Endothelial cell of umbilical vein (primary cell): ENCODE data around the gene CAMTA1. TPM values are rescaled to one million over a fixed set of nuclear protein-coding genes. Genes with fewer than 3 reads are reported as not detected.

Source experiments
- BruUV-seq: library from RNA; stranded (reverse); fragments of 400-500 nt; replicated peaks from 2 replicates; lab custom pipeline; 2021; lab: Mats Ljungman, UMichigan
- CTCF ChIA-PET: fragments of 300-600, 350-600 bp; sonication (Branson Sonifier 250); formaldehyde crosslinking; loops from one replicate; lab custom pipeline; 2021; ENCODE audit warnings: antibody characterized with exemption, inconsistent platforms; lab: Charles Lee
- POLR2A ChIA-PET: fragments of 300-600, 350-600 bp; sonication (Branson Sonifier 250); formaldehyde crosslinking; loops from one replicate; lab custom pipeline; 2021; ENCODE audit warnings: antibody characterized with exemption, inconsistent platforms; lab: Charles Lee
- DNase-seq: peaks from one replicate; pipeline ENCODE4 v3.0.0-alpha.2; 2011; ENCODE audit warnings: low read depth, low spot score
- FAIRE-seq: peaks from 2 replicates; lab custom pipeline; 2011; peaks lifted over from hg19 to GRCh38; lab: Jason Lieb, UNC
- H2AFZ ChIP-seq: 2 replicates; pipeline ENCODE4 v1.6.0; 2012; ENCODE audit warnings: low read depth, low read length, control low read depth, inconsistent platforms
- H3K27ac ChIP-seq: 2 replicates; pipeline ENCODE4 v1.5.1; 2011; ENCODE audit warnings: low read depth, mild to moderate bottlenecking, control low read depth, low read length, moderate library complexity; ENCODE audit not compliant: insufficient read depth
- H3K27me3 ChIP-seq, 2 experiments: 2 replicates each; pipeline versions ENCODE4 v1.6.0 to v1.6.1; 2011; ENCODE audit warnings: low read length in 2 of 2, mixed read lengths in 1 of 2; ENCODE audit not compliant: control insufficient read depth in 2 of 2, insufficient read depth in 2 of 2
- H3K36me3 ChIP-seq, 2 experiments: 2 replicates in 1 of 2; 3 replicates in 1 of 2; pipeline ENCODE4 v1.5.1; 2011; ENCODE audit warnings: low read length in 2 of 2, mild to moderate bottlenecking in 1 of 2, moderate library complexity in 1 of 2; ENCODE audit not compliant: control insufficient read depth in 2 of 2, insufficient read depth in 2 of 2; ENCODE audit errors: extremely low read depth in 1 of 2
- H3K4me1 ChIP-seq: 3 replicates; pipeline ENCODE4 v1.5.1; 2011; ENCODE audit warnings: mild to moderate bottlenecking, low read length; ENCODE audit not compliant: control insufficient read depth, insufficient read depth; ENCODE audit errors: extremely low read depth
- H3K4me2 ChIP-seq: 2 replicates; pipeline ENCODE4 v1.6.1; 2011; ENCODE audit warnings: low read length, control low read depth, mixed read lengths; ENCODE audit not compliant: insufficient read depth
- H3K4me3 ChIP-seq, 3 experiments: fragments of 200-600 bp in 1 of 3; sonication (generic), shearing (Covaris generic) in 1 of 3; replicated peaks in 1 of 3; 2 replicates each; pipeline ENCODE4 v1.5.1; 2011 to 2016; ENCODE audit warnings: control low read depth in 3 of 3, low read length in 3 of 3, mild to moderate bottlenecking in 2 of 3, inconsistent platforms in 1 of 3, low read depth in 1 of 3, moderate library complexity in 1 of 3; ENCODE audit not compliant: insufficient read depth in 1 of 3
- H3K79me2 ChIP-seq: 2 replicates; pipeline ENCODE4 v1.6.0; 2012; ENCODE audit warnings: low read length, inconsistent platforms; ENCODE audit not compliant: control insufficient read depth, insufficient read depth
- H3K9ac ChIP-seq: replicated peaks from 2 replicates; pipeline ENCODE3; 2011; ENCODE audit warnings: low read length, control low read depth; ENCODE audit not compliant: insufficient read depth; ENCODE audit errors: extremely low read depth
- H3K9me1 ChIP-seq: replicated peaks from 3 replicates; pipeline ENCODE4 v1.6.0; 2011; ENCODE audit warnings: mild to moderate bottlenecking, low read length; ENCODE audit not compliant: control insufficient read depth, insufficient read depth; ENCODE audit errors: extremely low read depth
- H3K9me3 ChIP-seq: replicated peaks from 2 replicates; pipeline ENCODE4 v1.5.1; 2012; ENCODE audit warnings: low read length, inconsistent platforms; ENCODE audit not compliant: control insufficient read depth, insufficient read depth
- H4K20me1 ChIP-seq: replicated peaks from 2 replicates; pipeline ENCODE3; 2011; ENCODE audit warnings: mild to moderate bottlenecking, low read length; ENCODE audit not compliant: control insufficient read depth, insufficient read depth; ENCODE audit errors: extremely low read depth
- EZH2 ChIP-seq: IDR thresholded peaks from 2 replicates; pipeline ENCODE4 v1.6.1; 2012; ENCODE audit warnings: borderline replicate concordance, low read depth, mild to moderate bottlenecking, moderate library complexity, low read length, inconsistent platforms; ENCODE audit not compliant: severe bottlenecking
- FOS ChIP-seq: IDR thresholded peaks from 2 replicates; pipeline ENCODE4 v1.6.1; 2011; ENCODE audit warnings: mild to moderate bottlenecking, low read length, moderate library complexity, borderline replicate concordance; ENCODE audit not compliant: insufficient read depth
- GATA2 ChIP-seq: IDR thresholded peaks from 2 replicates; pipeline ENCODE4 v1.7.0; 2011; ENCODE audit warnings: low read depth, mild to moderate bottlenecking, moderate library complexity, mixed read lengths, low read length; ENCODE audit not compliant: insufficient read length, insufficient read depth
- JUN ChIP-seq: IDR thresholded peaks from 2 replicates; pipeline ENCODE4 v1.6.1; 2011; ENCODE audit warnings: borderline replicate concordance, low read depth; ENCODE audit not compliant: insufficient read length, insufficient read depth
- MYC ChIP-seq: IDR thresholded peaks from one replicate; pipeline ENCODE4 v1.6.1; 2011; ENCODE audit warnings: mild to moderate bottlenecking, low read depth, low read length
- POLR2A ChIP-seq: IDR thresholded peaks from 2 replicates; pipeline ENCODE4 v1.6.1; 2012; ENCODE audit warnings: low read depth, mild to moderate bottlenecking, control low read depth, low read length
- POLR2AphosphoS5 ChIP-seq: IDR thresholded peaks from 2 replicates; pipeline ENCODE4 v1.6.1; 2012; ENCODE audit warnings: low read depth, mild to moderate bottlenecking, control low read depth, low read length, moderate library complexity; ENCODE audit not compliant: insufficient read depth
- dilution Hi-C: fragments of 300-500 bp; cut with MboI; formaldehyde crosslinking; loops from one replicate; pipeline ENCODE4 v1.15.0; 2019; ENCODE audit warnings: low sequenced_read_pairs; ENCODE audit not compliant: extremely low pct_ligation_motif_present
- intact Hi-C: fragments of 100-400 bp; cut with micrococcal nuclease; formaldehyde crosslinking; loops from one replicate; pipeline ENCODE4 v1.10.0; 2022
- polyA plus RNA-seq, 4 experiments: library from polyadenylated mRNA; depleted of rRNA in 3 of 4; stranded (reverse) in 3 of 4; unstranded in 1 of 4; fragments of >200 nt; gene quantifications; 2 replicates each; pipeline versions ENCODE4 v1.2.1 to v1.2.3, GENCODE V29; 2011 to 2012; ENCODE audit warnings: missing spikeins in 1 of 4
- total RNA-seq: library from RNA; stranded (reverse); gene quantifications from 2 replicates; pipeline ENCODE4 v1.2.3, GENCODE V29; 2021
- TF ChIP-seq, protein P1 (sequence below), 2 donors: IDR thresholded peaks; 1 replicate in 1 of 2; 2 replicates in 1 of 2; pipeline ENCODE4 v1.5.1; 2011; ENCODE audit warnings: low read length in 2 of 2, mild to moderate bottlenecking in 2 of 2, moderate library complexity in 2 of 2, control low read depth in 1 of 2, inconsistent platforms in 1 of 2, low read depth in 1 of 2; ENCODE audit not compliant: insufficient read depth in 1 of 2; ENCODE audit errors: extremely low read depth in 1 of 2
- TF ChIP-seq, protein P2 (sequence below): IDR thresholded peaks from 2 replicates; pipeline ENCODE4 v1.6.1; 2011; ENCODE audit not compliant: insufficient read depth, insufficient read length

CAMTA1 gene
- total and polyA plus RNA-seq, 2 donors (not counting 3 experiments of a cell fraction or from before 2014, with no cell fraction given) = 50.8 to 92.7 TPM

DNA sequence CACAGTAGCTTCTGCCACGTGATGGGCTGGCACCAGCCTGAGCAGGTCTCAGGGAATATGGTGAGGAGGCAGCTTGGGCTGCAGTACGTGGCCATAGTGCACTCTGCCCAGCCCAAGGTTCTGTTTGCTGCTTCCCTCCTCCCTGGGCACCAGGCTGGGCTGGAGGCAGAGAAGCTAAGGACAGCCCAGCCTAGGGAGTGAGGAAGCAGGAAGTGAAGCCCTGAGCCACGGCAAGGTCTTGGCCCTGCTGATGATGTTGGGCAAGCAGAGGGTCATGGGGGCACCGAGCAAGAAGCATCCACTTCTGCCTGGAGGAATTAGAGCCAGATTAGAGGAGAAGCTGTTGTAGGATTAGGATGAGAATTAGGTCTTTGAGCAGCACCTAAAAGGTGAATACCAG, 659.1 kb downstream of the CAMTA1 start:
- Histone ChIP-seq H2AFZ (no peak overlapping the region), H3K9ac (no peak overlapping the region), H3K9me3 (no peaks in the 10 kb centered on the region), H3K9me1 (no peaks in the 10 kb centered on the region), H3K79me2 (no peaks in the 10 kb centered on the region), H3K4me2 (no peak overlapping the region), H3K4me1 (no peaks in the 10 kb centered on the region), H3K4me3 (no peak overlapping the region), H3K27me3 (no peaks in the 10 kb centered on the region), H4K20me1 (no peaks in the 10 kb centered on the region), H3K27ac (no peak overlapping the region), H3K36me3 (no peaks in the 10 kb centered on the region)
- TF ChIP-seq MYC (no peak), POLR2AphosphoS5 (no peak), EZH2 (no peak), JUN (no peak), GATA2 (no peak), POLR2A (no peak), FOS (no peak)
- TF ChIP-seq, protein P1, sequence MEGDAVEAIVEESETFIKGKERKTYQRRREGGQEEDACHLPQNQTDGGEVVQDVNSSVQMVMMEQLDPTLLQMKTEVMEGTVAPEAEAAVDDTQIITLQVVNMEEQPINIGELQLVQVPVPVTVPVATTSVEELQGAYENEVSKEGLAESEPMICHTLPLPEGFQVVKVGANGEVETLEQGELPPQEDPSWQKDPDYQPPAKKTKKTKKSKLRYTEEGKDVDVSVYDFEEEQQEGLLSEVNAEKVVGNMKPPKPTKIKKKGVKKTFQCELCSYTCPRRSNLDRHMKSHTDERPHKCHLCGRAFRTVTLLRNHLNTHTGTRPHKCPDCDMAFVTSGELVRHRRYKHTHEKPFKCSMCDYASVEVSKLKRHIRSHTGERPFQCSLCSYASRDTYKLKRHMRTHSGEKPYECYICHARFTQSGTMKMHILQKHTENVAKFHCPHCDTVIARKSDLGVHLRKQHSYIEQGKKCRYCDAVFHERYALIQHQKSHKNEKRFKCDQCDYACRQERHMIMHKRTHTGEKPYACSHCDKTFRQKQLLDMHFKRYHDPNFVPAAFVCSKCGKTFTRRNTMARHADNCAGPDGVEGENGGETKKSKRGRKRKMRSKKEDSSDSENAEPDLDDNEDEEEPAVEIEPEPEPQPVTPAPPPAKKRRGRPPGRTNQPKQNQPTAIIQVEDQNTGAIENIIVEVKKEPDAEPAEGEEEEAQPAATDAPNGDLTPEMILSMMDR (IDR thresholded peaks at IDR 0.05; ENCODE audit: extremely low read depth in 1 of 2, insufficient read depth in 1 of 2, low read depth in 1 of 2, low read length in 2 of 2) = no peak
- TF ChIP-seq, protein P2, sequence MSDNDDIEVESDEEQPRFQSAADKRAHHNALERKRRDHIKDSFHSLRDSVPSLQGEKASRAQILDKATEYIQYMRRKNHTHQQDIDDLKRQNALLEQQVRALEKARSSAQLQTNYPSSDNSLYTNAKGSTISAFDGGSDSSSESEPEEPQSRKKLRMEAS = no peak
- FAIRE-seq = no peak
- intact Hi-C loops = no loop called here
- dilution Hi-C loops = no loop called here
- DNase-seq = no peak
- no TSS peak for BruUV-seq
- POLR2A ChIA-PET = no interaction called here
- CTCF ChIA-PET = no interaction called here
